HG03060 (cell line): Measurements from ENCODE around the gene RANBP17.

Experiments
- ATAC-seq: cut with Tn5 transposase; IDR thresholded peaks from one replicate; pipeline ENCODE4 v1.9.1; 2021; ENCODE audit warnings: low read depth, moderate number of reproducible peaks; ENCODE audit not compliant: unreplicated experiment

The RANBP17 gene

DNA sequence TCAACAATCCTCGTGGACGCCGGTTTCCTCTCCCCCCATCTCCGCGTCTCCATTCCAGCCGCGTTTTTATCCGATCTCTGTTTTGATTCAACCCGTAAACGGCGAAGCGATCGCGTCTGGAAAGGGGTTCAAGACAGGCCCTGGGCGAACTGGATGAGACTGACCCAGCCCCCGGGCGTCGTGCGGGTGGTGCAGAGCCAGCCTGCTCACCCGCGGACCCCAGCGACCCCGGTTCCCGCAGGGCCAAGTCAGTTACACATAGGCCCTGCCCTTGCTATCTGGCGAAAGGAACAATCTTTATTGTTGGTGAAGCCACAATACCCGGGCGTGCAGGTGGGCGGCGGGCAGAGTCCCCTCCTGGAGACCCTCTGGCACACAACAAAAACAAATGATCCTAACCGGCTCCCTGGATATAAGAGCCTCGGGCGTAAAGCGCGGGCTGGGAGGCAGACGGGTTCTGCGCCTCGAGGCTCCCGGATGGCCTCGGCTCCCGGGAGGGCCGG is 449.1 kb downstream of the RANBP17 start:
- ATAC-seq = no peak

DNA sequence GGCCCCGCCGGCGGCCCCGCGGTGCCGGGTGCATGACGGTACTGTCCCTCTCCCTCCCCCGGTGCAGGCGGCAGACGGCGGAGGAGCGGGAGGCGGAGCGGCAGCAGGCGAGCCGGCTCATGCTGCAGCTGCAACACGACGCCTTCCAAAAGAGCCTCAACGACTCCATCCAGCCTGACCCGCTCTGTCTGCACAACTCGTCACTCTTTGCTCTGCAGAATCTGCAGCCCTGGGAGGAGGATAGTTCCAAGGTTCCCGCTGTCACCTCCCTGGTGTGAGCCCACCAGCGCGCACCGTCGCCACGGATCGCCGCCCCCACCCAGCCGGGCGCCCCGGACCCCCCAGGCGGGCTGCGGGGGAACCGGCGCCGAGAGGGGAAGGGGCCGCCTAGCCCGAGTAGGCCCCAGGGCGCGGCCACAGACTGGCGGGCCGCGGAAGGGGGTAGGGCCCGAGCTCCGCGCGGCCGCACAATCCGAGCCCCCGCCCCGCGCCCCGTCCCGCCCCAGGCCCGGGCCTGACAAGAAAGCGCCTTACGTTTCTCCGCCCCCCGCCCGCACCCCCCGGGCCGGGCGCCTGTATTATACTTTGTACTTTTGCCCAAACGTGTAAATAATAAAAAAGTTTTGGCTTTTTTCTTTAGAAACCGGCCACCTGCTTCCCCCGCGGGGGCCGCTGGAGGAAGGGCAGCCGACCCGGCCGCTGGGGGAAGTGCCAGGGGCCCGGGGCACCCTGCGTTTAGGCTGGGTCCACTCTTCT is 449.7 kb downstream of the RANBP17 start:
- no peak for ATAC-seq

DNA sequence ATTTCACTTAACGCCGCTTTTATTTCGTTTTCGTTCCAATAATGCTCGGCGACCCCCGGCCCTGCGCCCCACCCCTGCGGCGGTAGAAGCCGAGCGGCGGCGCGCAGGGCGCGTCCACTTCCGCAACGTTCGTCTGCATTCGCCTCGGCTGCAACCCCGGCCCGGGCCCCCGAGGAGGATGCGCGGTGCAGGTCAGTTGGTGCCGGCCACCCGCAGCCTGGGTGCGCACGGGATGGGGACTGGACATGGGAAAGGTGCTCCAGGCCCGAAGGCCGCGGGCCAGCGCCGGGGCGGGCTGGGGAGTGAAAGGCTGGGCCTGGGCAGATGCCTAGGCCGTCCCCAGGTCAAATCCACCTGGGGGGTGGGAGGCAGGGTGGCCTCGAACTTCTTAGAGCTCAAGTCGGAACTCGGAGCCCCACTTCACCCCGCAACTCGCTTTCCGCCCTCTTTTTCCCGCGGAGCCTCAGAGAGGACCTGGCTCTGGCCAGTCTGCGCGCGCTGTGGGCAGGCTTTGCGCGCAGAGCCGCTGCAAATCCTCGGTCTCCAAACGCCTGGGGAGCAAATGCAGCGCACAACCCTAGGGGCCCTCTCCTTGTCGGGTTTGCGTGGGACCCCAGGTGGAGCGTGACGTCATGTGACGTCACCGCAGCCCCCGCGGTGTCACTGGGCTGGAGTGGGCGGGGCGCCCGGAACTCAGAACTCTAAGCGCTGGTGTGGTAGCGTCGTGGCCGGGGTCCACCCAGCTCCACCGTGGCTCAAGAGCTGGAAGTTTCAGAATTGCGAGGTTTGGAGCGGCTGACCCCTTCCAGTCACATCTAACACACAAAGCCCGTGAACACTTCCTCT is 450.5 kb downstream of the RANBP17 start:
- ATAC-seq = no peak

DNA sequence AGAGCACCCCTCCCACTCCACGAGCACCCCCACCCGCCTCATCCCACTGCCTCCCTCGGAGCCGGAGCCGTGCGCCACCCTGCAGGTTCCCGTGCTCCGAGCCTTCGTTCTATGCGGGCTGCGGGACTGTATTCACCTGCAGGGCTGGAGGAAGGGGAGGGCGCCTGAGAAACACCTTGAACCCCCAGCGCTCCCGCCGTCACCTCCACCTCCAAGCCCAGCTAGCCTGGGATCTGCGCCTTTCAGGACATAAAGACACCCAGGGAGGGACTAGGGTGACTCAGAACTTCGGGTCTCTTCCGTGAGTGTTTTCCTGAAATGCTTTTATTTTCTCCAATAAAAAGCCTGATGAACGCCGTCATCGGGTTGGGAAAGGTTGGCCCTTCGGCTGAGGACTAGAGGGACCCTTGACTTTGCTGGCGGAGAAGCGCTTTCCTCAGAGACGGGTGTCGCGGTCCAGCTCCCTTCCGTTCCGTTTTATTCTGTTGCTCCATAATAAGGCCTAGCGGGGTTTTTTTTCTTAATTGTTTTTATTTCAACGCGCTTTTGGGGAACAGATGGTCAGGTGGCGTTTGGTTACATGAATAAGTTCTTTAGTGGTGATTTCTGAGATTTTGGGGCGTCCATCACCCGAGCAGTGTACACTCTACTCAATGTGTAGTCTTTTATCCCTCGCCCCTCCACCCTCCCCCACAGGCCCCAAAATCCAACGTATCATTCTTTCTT is 451.8 kb downstream of the RANBP17 start:
- ATAC-seq = no peak

DNA sequence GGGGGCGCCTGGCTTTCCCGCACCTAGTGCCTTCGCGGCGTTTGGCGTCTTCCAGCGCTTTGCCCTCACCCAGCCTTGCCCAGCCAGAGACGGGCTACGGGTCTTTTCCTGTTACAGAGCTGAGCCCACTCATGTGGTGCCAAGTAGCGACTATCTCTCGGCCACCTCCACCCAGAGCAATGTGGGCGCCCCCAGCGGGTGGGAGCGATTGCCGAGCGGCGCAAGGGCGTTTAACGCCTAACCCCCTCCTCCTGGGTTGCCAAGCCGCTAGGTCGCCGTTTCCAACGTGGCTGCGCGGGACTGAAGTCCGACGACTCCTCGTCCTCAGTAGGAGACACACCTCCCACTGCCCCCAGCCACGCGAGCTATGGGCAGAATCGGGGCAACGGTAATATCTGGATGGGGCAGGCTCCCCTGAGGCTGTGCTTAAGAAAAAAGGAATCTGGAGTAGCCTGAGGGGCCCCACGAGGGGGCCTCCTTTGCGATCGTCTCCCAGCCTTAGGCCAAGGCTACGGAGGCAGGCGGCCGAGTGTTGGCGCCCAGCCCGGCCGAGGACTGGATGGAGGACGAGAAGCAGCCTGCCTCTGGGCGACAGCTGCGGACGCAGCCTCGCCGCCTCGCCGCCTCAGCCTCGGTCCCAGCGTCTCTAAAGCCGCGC is 453.0 kb downstream of the RANBP17 start:
- no peak for ATAC-seq

DNA sequence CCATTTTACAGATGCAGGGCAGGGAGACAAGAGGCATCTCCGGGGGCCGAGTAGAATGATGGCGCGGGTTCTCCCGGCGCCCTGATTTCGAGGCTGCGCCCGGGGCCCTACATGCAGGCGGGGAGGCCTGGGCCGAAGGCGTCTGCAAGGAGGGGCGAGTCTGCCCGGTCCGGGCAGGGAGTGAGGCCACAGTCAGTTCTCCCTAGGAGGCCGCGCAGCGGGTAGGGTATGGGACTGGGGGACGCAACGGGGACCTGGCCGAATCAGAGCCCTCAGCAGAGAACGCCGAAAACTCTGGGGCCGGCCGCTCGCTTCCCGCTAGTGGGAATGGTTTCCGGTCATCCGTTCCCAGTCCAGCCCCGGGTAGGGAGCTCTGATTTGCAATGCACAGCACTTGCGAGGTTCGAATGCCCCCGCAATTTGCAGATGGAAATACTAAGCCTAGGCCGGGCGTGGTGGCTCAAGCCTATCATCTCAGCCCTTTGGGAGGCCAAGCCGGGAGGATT is 453.6 kb downstream of the RANBP17 start:
- no peak for ATAC-seq

DNA sequence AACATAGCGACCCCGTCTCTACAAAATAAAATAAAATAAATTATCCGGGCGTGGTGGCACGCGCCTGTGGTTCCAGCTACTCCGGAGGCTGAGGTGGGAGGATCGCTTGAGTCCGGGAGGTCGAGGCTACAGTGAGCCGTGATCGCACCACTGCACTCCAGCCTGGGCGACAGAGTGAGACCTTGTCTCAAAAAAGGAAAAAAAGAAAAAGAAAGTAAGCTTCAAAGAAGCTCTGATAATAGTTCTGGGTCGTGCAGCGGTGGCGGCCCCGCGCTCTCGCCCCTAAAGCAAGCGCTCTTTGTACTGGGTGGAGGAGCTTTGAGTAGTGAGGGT is 454.1 kb downstream of the RANBP17 start:
- ATAC-seq = no peak

DNA sequence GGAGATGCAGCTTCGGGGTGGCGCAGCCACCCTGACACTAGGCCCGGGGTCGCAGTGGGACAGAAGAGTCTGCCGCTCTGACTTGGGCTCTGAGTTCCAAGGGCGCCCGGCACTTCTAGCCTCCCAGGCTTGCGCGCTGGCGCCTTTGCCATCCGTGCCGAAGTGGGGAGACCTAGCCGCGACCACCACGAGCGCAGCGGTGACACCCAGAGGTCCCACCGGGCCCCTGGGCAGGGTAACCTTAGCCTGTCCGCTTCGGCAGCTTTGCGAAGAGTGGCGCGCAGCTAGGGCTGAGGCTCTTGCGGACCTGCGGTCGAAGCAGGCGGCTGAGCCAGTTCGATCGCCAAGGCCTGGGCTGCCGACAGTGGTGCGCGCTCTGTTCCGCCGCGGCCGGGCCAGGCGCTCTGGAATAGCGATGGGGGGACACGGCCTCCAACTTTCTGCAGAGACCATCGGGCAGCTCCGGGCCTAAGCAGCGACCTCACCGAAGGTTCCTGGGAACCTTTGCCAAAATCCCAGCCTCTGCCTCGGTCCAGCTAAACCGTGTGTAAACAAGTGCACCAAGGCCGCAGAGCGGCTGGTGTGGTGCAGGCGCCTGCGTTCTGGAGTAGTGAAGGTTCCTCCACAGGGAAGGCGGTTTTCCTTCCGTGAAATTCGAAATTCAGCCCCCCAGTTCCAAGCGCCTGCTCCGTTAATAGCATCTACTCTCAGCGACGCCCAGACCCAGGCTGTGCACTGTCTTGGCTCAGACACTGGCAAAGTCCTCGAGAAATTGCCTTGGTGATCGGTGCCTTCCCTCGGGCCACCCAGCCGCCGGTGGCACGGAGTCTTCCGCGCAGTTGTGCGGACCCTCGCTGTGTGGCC is 454.7 kb downstream of the RANBP17 start:
- no peak for ATAC-seq

DNA sequence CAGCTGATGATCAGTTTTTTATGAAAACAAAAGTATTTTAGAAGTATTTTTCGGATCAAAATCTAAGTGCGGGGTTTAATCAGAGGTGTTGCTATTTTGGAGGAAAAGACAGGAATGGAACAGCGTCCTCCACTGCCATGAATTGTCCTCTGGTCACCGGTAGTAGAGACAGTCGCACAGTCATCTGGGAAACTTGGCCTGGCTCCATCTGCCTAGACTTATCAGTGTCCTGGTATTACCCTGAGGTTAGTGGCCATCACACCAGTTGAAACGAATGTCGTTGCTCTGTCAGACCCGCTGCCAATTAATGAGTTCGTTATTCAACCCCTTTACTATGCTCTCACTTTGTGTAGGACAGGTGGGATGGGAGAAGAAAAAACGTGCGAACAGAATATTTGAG is 455.4 kb downstream of the RANBP17 start:
- ATAC-seq = no peak

DNA sequence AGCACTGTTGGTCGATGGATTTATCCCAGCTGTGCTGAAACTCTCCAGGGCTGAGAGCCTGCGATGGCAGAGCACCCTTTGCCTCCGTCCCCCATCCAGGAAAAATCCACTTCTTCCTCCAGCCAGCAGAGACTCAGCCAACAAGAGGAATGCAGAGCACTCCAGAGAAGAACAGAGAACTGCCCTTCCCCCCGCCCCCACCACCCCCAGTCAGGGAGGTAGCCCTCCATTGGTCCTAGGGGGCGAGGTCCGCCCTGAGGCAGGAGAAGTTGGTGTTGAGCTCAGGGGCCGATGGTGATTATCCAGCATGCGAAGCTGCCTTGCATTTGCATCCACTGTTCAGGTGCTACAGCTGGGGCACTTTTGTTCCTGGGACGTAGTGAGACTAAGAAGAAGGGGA is 456.2 kb downstream of the RANBP17 start:
- ATAC-seq = no peak

DNA sequence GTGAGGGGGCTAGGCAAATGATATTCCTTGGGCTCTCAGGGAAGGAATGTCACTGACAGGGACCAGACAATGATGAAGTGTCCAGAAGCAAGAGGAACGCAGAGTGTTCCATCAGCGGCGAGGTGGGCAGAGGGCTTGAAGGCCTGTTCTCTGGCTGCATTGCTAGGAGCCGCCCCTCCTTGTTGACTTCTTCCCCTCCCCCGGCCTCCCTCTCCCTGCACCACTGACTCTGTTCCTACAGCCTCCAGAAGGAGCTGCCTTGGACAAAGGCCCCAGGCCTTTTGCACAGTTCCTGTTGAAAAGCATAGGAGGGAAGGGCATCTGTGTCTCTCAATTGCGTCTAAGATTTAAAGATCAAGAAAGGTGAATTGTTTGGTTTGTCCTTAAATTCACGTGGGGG is 459.6 kb downstream of the RANBP17 start:
- no peak for ATAC-seq

DNA sequence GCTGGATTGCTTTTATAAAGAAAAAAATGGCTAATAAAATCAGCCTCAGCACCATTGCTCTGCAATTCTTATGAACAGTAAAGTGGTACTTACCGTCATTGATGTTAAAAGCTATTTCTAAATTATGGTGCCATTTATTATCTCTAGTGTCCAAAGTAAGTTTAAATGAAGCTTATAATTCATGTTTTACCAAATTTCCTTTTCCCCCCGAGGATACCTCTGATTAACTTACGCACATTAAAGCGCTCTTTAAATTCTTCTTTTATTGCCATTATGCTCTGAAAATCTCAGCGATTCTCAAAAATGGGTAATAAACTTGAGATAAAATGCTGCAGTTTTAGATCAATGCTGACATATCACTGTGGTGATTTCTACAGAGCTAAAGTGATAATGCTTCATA is 460.7 kb downstream of the RANBP17 start:
- ATAC-seq = no peak

DNA sequence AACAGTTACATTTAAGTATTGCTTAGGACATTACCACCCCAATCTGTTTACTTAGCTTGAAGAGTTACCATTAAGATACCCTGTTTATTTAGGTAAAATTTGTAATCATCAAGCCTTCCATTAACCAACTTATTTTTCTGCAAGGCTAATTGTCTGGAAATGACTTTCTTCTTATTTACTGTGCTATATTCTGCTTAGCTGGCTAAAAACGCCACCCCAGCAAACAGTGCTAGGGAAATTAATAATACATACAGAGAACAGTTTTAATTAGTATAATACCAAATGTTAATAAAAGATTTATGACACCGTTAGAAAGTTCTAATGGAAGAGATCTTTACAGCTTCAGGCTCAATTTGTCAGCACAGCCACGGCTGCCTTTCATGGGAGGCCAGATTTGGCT is 461.2 kb downstream of the RANBP17 start:
- ATAC-seq = no peak

DNA sequence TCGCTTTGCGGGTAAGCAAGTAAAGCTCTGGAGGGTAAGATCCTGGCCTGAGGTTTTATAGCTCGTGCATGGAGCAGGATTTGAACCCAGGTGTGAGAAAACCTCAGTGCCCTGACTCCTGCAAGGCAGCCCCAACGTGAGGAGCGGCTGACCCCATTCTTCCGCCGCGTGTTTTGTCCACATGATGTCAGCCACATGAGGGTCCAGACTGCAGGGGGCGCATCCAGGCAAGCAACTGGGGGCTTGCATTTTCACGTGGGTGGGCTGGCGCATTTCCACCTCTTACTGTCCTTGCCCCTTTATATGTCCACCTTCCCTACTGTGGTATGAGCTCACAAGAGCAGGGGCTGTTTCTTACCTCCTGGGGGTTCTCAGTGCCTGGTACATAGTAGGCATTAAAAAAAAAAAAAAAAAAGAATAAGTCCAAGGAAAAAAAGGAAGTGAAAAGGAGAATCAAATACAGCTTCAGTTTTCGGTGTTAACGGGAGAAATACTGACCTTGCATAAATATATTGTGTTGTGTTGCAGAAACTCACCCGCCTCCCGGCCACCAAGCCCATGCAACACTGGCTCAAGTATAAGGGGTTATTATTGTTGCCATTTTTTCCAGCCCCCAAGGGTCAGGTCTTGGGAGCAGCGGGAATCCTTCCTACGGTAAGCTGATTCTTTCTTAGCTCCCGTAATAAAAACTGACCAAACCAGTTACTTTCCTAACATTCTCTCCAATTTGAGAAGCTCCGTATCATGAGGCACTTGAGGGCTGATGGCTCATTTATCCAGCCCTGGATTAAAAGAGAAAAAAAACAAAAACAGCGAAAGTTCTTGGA is 462.2 kb downstream of the RANBP17 start:
- ATAC-seq = no peak

DNA sequence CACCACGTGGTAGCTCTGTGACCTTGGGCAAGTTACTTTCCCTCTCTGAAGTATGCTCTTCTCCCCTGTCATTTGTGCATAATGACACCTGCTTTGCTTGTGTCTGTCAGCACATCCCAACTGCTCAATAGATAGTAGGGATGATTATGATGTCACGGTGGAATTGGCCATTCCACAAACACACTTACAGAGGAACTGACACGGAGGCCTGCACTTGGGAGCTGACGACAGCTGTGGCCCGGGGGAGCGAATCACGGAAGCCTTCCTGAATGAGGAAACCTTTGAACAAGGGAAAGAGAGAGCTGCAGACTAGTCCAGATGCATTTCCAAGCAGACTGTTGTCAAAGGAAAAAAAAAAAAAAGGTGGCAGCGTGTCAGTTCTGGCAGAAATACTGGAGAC is 468.2 kb downstream of the RANBP17 start:
- ATAC-seq = no peak

DNA sequence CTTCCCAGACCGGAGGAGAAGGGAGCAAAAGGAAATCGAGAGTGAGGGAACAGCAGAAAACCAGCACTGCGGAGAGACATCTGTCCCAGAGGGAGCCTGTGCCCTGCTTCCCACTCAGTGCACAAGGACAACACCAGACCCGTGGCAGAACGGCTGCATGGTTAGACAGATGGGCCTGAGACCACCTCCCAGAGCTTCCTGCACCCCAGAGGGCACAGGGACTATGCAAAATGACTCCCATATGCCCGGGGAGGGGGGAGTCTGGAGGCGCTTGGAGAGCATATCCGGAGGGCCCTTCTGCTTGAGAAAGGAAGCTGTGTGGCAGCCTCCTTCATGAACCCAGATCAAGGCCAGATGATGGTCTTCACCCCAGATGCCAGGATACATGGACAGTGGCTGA is 473.8 kb downstream of the RANBP17 start:
- no peak for ATAC-seq

DNA sequence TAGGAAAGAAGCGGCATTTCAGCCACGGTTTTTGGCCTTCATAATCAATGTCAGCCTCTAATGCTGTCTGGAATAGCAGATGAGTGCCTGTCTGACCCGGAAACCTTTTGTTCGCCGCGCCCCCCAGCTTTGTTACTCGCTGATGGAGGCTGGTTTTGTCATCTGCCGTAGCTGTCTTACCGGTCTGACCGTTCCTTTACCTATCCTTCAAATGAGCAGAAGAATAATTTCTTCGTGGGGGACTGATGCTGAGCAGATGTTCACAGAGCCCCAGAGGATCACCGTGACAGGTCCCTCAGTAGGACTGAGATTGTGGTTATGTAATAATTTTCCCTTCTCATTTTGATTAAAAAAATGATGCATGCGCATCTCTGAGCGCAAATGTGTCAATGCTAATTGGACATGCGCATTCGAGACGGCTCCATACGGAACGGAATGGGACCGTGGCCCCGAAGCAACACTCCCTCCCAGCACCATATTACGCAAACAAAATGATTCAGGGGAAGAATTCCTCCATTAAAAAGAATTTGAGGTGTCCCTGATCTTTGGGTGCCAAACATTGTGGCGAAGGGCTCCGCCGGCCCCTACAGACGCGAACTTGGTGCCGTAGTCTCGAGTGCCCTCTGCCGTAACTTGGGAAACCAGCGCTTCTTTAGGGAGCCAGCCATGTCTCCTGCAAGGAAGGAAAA is 474.8 kb downstream of the RANBP17 start:
- ATAC-seq = no peak

DNA sequence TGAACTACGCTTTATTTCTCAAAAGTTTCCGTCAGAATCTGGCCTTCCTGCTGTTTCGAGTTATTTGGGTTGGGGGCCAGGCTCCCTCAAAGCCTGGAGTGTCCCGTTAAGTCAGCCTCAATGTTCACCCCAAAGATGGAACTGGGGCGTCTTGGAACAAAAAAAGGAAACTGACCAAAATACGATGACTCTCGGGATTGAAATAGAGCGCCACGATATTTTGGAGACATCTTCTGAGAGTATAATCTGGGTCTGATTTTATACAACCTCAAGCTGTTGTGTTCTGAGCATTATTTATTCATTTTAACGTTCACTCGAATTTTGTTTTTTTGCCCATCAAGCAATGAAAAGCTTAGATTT is 475.4 kb downstream of the RANBP17 start:
- ATAC-seq = no peak
